HG03342 (cell line): ENCODE data around the gene DDN.

Experiments used
- ATAC-seq: cut with Tn5 transposase; IDR thresholded peaks from one replicate; pipeline ENCODE4 v1.9.1; 2021; ENCODE audit warnings: mild to moderate bottlenecking, moderate library complexity; ENCODE audit not compliant: unreplicated experiment

The DDN gene

GRCh38 chr12:49015196-49015595, 16.0 kb upstream of the DDN start:
- no peak for ATAC-seq

DNA sequence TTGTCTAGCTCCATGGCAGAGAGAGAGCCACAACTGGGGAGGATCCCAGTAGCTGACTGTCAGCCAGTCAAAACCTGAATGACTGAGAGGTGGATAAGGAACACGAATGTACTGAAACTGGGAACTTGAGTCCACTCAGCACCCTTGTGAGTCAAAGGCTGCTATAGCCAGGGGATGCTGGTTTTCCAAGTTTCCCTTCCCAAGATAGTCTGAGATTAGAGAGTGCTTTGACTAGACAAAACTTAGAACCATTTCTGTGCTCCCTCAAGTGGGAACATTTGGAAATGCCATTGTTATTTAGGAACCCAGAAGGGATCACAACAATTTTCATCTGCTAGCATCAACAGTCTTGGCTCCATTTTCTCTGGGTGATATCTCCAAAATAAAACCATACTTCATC, 15.4 kb upstream of the DDN start:
- no peak for ATAC-seq

GRCh38 chr12:49013428-49013827, 14.3 kb upstream of the DDN start:
- no peak for ATAC-seq

- no peak for ATAC-seq
Measured at GRCh38 chr12:49012739-49013138, 13.6 kb upstream of the DDN start.

- no peak for ATAC-seq
Measured at GRCh38 chr12:49010092-49010668, 11.0 kb upstream of the DDN start.

DNA sequence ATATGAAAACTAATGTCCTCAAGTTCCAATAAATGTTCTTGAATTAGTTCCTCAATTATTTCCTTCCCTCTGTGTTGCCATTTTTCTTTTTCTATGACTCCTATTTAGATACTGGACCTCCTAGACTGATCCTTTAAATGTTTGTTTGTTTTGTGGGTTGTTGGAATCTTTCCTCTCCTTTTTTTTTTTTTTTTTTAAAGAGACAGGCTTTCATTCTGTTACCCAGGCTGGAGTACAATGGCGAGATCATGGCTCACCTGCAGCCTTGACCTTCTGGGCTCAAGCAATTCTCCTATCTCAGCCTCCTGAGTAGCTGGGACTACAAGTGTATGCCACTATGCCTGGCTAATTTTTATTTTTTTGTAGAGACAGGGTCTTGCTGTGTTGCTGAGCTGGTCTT, 9.8 kb upstream of the DDN start:
- ATAC-seq: no peak

GRCh38 chr12:49000346-49000745, 1.2 kb upstream of the DDN start:
- no peak for ATAC-seq

DNA sequence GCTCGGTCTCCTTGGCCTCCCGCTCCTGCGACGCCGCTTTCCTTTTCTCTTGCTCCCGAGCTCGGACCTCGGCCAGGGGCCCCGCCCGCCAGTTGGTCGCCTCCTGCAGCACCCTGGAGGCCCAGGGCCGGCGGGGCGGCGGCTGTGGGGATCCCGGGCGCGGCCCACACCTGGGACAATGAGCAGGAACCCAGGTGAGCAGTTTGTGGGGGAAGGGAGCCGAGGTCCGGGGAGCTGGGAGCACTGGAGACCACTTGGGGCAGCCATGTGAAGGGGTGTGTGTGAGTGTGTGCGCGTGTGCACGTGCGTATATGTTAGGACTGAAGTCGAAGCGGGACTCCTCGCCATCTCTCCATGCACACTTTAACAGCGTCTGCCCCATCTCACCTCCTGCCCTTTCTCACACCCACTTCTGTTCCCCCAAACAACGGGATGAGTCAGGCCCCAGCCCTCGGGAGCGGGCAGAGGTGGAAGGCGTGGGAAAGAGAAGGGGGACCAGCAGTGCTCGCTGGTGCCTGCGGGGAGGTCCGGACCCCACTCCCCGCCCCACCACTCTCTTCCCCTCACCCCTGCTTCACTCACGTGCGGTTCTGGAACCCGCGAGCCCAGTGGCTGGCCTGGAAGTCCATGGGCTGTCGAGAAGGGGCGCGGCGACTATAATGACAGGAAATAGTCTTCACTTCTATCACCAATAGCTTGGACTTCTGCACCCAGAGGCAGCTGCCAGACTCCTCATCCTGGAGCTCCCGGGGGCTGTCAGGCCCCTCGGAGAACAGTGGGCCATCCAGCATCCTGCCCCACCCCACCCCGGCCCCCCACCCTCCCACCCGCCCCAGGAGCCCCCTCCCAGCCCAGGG, 450 bp downstream of the DDN start:
- peak; percentile 2 for ATAC-seq

DNA sequence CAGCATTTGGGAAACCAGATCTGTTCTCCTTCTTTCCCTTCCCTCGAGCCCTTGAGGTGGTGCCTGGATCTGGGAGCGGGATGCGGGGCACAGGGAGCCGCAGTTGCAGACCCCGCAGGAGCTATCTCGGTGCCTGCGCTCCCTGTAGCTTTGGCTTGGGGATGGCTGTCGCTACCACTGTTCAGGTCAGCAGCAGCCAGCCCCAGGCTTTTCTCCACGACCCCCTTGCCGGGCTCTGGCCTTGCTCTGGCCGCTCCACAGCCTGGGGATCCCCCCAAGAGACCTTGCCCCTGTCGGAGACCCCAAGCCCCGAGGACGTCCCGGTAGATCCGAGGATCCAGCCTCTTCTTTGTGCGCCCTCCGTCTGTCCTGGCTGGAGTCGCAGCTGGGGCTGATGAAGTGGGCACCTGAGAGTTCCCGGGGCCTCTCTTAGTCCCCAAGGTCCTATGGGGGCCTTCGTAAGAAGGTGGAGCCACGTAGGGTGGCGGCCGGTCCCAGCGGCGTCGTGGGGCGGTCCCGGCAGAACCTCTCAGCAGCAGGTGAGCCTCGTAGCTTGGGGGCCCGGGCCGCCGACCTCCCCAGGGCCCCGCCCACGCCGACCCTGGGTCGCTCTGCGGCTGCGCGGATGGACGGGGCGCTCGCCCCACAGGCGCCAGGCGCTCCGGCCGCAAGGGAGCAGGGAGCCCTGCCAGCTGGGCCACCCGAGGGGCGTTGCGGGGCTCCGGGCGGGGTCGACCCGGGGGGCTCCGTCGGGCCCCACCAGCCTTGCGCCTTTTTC, 1.3 kb downstream of the DDN start:
- ATAC-seq: no peak

DNA sequence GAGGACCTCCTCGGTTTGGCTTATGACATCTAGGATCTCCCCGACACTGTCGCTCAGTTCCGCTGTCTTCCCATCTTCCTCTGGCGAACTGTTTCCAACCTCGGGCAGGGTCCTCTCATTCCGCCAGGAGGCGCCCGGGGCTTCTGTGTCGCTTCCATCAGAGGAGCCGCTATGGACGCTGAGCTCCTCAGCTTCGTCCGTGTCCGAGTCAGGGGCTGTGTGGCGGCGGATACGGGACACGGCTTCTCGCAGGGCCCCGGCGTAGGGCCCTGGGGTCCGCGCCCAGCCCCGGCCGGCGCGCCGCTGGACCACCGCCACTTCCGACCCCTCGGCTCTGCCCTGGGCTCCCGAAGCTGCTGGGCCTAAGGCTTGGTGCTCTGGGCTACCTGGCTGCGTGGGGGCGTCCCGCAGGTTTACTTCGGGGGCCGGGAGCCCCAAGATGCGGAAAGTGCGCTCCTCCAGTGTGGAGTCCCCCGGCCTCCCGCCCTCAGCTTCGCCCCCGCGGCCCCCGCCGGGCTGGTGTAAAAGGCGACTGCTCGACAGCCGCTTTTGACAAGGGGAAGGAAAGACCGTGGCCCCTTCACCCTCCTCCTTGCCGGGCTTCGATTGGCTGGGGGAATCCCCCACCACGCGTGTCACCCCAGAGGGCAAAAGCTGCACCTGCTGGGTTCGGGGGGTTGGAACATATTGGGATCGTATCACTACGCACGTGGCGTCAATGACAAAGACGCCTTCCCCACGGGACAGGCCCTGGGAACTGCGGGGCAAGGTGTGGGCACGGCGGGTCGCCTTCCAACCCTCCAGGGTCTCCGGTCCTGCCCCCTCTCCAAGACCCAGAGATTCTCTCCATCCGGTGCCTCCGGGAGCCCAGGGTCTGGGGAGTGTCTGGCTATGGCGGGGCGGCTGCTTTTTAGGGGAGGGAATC, 2.1 kb downstream of the DDN start:
- no peak for ATAC-seq

DNA sequence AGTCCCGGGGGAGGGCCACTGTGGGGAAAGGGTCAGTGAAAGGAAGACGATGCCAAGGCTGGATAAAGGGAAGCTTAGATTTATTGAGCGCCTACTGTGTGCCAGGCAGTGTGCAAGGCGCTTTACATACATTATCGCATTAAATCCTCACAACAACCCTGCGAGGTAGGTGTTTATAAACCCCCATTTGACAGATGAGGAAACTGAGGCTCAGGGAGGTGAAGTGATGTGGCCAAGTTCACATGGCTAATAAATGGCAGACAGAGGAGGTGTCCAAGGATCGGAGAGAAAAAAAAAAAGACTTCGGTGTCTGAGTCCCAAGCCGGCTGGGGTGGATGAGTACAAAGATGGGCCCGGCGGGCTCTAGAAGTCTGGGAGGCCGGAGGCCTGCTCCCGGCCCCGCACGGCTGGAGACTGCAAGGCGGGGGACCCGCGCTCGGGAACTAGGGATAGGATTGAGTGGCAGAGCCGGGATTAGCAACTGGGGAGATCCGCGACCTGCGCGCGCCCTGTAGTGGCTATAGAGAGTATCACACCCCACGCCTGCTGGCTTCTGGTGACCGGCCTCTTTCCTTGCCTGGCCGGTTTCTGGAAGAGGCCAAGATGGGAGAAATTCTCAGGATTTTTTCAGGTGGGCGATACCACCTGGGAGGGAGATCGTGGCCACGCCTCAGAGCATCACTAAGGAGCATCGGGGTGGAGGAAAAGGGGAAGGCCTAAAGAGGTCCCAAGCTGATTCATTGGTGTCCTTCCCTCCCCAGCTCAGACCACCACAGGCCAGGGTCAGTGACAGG, 3.9 kb downstream of the DDN start:
- no peak for ATAC-seq

DNA sequence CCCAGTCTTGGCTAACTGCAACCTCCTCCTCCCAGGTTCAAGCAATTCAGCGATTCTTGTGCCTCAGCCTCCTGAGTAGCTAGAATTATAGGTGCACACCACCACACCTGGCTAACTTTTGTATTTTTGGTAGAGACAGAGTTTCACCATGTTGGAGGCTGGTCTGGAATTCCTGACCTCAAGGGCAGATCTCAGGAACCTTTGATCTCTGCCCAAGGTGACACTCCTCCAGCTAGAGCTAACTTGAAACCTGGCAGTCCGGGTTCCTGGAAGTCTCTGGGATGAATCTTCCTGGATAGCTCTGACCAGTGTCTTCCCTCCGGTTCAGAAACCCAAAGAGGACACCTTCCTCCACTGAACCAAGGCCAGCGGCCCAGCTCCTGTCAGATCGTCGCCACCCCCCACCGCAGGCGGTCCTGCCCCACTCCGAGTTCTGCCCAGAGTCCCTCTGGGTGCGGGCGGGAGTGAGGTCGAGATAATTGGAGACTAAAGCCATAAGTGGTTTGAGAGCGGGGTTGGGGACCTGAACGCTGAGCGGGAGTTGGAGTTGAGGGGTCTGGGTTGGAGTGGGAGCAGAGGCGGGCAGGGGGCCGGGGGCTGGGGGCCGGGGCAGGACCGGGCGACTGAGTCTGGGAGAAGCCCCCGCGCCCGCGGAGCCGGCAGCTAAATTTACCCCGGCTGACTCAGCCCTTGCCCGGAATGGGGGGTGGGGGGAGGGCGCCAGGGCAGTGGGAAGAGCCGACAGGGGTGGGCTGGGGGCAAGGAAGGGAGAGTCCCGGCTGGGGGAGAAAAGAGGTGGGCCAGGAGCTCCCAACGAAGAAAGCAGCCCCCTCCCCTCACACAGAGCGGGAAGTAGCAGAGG, 4.7 kb downstream of the DDN start:
- no peak for ATAC-seq

DNA sequence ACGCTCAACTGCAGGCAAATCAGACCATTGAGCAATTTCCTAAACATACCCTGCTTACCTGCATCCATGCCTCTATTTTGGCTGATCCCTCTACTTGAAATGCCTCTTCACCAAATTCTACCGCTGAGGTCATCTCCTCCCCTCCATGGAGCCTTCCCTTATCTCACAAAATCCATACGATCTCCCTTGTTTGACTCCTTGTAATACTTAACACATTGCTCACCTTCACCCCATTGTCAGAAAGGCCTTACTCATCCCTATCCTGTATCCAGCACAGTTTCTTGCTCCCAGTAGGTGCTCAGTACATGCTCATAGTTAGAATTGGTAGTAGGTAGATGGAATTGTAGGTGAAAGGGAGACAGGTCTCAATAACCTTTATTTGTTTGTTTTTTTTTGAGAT, 5.4 kb downstream of the DDN start:
- ATAC-seq: no peak

- ATAC-seq: no peak
Measured at GRCh38 chr12:48991247-48992050, 7.7 kb downstream of the DDN start.

DNA sequence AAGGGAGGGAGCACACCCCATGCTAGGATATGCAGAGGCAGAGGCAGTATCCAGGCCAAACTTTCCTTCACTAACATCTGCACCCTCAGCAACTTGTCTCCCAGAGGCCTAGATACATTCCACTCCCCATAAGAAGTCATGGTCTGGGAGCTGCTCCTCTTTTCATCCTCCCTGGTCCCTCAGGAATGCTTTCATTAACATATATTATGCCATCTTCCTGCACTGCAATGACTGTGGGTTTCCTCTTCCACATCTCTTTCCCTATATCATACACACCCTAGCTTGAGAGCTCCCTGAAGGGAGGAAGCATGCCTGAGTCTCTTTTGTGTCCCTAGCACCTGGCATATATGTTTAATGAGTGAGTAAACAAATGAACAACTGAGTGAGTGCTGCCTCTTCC, 8.6 kb downstream of the DDN start:
- ATAC-seq: no peak

DNA sequence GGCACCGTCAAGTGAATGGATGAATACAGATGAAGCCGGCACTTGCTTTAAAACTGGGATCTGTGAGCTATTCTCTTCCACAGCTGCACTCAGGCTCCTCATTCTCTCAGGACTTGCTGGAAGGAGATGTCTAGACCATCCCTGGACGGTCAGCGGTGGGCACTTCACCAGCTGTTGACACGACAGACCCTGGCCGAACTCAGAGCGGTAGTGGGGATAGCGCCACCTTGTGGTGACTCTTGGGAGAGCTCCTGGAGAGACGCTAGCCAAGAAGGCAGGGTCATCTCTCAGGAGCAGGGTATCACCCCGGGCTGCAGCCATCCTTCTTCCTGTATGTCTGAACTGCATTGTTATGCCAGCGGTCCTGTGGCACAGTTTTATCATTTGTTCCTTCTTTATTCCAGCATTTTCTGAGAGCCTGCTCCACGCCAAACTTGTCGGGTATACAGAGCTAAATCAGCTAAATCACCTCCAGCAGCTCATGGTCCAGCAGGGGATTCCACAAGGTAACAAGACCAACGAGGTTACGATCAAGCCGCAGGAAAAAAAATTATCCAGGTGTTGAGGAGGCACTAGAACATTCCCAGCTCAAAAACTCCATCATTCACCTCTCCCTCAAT, 11.0 kb downstream of the DDN start:
- ATAC-seq: no peak

GRCh38 chr12:48986720-48987291, 12.4 kb downstream of the DDN start:
- no peak for ATAC-seq

- no peak for ATAC-seq
Measured at GRCh38 chr12:48985901-48986300, 13.3 kb downstream of the DDN start.
